Measurements from ENCODE around the gene DNAH9.

DNA sequence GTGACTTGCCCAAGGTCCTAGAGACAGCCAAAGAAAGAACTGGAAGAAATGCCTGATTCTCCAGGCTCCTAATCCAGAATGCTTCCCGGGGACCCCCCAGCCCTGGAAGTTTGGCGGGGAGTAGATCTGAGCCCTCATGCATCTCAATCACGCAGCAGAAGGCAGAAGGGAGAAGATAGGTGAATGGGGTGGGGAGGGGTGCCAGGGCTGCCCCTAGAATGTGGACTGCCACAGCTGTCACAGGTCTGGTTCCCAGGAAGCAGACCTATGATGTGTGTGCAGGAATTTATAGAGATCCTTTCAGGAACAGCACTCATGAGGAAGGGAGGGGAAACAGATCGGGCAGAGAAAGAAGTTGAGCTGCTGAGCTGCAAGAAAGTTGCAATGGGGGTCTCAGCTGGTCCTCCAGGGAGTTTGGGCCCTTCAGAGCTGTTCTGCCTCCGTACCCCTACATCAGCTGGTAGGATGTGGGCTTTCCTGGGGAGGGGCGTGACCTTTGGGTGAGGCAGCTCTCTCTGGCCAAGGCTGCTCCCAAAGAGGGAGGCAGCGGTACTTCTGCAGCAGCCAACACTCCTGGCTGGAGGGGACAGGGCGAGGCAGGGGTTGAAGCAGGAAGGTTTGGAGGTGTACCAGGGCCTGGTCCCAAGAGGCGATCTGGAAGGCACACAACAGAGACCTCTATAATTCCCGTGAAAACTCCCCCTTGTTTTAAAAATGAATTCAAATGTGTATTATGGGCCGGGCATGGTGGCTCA lies 43.4 kb downstream of the DNAH9 start:
- TF ChIP-seq POLR2A (IDR thresholded peaks at IDR 0.05) = no peak
- TF ChIP-seq CTCF (IDR thresholded peaks at IDR 0.05) = no peak

All from right lobe of liver (tissue), 4 donors.